GM18858 (cell line): ENCODE measurements around the gene MSANTD1.

Source experiments
- ATAC-seq: cut with Tn5 transposase; IDR thresholded peaks from one replicate; pipeline ENCODE4 v1.9.1; 2021; ENCODE audit not compliant: unreplicated experiment

MSANTD1 gene

GRCh38 chr4:3215733-3216132 lies 33.2 kb upstream of the MSANTD1 start:
- ATAC-seq = no peak

DNA sequence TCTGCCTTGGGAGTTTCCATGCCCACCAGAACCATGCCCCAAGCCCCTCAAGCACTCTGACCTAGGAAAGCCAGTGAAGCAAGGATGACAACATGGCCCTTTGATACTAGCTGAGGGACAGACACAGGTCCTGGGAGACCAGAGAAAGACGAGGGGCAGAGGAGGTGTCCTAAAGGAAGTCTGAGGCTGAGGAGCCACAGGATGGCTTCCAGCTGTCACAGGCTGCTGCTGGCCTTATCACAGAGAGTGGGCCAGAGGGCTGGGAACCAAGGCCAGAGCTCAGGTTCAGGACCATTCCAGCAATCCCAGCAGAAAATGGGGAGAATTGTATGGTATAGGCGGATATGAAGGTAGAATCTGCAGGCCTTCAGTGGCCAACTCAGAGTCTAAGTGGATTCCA lies 31.7 kb upstream of the MSANTD1 start:
- no peak for ATAC-seq

- ATAC-seq = no peak
These were observed 31.2 kb upstream of the MSANTD1 start for GRCh38 chr4:3217771-3218170.

GRCh38 chr4:3218824-3219760 lies 29.9 kb upstream of the MSANTD1 start:
- no peak for ATAC-seq

DNA sequence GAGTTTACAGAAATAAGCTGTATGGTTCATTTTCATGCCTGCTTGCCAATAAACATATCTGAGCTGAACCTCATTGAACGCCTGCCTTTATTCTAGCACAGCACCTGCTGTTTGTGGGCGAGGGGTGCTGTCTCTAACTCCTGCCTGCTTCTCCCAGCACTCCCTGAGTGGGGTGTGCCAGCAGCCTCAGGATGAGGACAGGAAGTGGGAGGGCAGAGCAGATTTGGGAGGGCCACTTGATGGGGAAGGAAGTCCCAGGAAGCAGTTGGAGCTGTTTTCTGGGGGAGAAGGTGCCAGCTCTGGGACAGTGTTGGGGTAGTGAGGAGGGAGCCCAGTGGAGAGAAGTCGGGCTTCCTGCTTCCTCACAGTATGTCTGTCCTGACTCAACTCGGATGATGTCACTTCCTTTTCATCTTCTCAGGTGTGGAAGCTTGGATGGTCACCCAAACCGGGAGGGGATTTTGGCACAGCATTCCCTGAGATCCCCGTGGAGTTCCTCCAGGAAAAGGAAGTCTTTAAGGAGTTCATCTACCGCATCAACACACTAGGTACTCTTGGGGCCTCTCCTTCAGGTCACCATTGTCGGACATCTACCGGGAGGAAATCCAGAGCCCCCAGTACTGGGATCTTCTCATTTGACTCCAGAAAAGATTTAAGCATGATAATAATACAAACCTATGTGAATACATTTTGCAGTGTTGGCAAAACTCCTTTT lies 29.0 kb upstream of the MSANTD1 start:
- ATAC-seq = no peak

DNA sequence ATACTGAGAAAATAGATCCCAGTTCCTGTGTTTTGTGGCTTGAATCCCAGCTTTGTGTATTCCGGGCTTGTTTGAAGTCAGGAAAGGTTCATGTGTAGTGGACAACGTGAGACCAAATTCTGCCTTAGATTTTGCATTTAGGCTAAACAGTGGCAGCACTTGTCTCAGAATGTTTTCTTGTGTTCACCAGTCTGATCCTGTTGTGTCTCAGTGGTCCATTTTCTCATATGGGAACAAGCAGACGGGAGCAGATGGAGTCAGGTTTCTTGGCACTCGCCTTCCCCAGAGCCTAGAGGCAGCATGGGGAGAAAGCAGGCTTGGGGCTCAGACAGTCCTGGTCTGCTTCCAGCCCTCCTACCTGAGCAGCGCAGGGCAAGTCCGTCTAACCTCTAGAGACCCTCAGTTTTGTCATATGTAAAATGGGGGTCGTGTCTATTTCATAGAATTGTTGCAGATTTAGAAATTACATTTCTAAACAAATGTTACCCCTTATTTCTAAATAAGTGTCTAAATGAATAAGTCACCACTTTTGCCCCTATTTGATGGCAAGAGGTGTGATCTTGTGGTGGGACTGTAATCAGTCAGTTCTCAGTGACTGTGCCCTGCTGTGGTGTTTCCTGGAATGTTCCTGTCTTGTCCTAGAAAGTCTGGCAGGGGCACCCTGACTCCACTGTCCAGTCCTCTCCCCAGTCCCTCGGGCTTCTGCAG lies 28.3 kb upstream of the MSANTD1 start:
- ATAC-seq = no peak

DNA sequence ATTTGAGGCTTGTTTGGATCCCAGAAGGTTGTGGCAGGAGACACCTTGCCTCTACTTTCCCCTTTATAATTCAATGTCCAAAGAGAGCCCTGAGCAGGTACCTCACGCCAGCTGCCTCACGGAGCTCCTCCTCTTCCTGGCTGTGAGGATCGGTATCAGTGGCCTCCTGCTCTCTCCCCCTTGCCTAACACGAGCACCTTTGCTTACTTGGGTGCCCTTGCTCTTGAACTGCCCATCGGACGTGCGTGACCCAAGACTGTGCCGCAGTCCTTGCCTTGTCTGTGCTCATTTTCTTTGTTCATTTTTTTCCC lies 27.8 kb upstream of the MSANTD1 start:
- ATAC-seq = no peak

GRCh38 chr4:3221996-3222395 lies 27.0 kb upstream of the MSANTD1 start:
- ATAC-seq = no peak

- ATAC-seq = no peak
These were observed 25.6 kb upstream of the MSANTD1 start for GRCh38 chr4:3223346-3223745.

DNA sequence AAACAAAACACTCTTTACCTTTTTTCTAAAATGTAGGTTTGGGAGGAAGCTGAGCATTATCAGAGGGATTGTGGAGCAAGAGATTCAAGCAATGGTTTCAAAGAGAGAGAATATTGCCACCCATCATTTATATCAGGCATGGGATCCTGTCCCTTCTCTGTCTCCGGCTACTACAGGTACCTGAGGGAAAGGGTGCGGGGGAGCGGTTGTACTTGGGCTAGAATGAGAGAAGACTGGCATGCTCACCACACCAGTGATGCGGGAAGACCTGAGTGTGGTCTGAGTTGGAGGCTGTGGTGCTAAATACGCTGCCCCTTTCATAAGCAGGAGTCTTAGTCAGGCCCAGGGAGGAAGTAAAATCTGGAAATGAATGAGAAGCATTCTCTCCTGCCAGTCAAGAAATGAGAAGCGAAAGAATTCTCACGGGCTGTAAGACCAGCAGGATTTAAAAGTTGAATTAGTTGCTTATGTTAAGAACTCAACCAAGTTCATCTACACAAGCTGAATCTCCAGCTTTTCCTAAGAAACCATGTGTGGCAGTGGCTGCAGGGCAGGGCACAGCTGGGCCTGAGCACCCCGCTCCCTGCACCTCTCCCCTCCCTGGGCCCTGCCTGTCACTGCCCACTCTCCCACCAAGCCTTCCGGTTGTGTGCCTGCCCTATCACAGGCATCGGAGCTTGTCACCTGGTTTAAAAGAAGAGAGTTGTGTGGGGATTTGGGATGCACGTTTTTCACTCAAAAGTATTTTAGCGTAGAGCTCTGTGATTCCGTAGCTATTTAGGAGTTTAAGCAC lies 24.8 kb upstream of the MSANTD1 start:
- ATAC-seq = no peak

GRCh38 chr4:3225071-3225850 lies 23.7 kb upstream of the MSANTD1 start:
- no peak for ATAC-seq

DNA sequence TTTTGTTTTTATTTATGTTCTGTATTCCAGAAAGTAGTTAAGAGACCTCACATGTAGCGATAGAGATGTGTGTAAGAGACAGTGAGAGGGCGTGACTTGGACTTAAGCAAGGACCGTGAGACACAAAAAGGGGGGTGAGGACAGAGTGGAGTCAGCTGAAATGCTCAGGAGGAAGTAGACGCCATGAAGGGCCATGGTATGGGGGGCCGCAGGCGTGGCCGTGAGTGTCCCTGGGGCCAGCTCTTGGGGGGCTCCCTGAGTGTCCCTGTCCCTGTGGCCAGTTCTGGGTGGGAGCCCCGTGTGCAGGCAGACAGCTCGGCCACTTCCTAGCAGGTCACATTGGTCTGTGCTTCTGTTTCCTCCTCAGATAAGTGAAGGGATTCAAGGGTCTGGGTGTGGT lies 23.0 kb upstream of the MSANTD1 start:
- ATAC-seq = no peak

GRCh38 chr4:3226467-3226866 lies 22.5 kb upstream of the MSANTD1 start:
- no peak for ATAC-seq

DNA sequence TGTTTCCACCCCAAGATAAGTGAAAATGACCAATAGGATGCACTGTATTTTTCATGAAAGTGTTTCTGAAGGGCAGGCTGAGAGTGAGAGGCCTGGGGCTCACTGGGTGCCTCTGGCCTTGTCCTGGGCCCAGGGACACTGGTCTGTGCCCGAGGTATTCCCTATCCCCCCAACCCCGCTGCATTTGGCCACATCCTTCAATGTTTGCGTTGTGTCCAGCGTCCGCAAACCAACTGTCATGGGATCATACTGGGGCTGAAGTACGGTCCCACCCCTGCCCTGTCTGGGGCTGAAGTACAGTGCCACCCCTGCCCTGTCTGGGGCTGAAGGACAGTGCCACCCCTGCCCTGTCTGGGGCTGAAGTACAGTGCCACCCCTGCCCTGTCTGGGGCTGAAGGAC lies 22.0 kb upstream of the MSANTD1 start:
- ATAC-seq = no peak

DNA sequence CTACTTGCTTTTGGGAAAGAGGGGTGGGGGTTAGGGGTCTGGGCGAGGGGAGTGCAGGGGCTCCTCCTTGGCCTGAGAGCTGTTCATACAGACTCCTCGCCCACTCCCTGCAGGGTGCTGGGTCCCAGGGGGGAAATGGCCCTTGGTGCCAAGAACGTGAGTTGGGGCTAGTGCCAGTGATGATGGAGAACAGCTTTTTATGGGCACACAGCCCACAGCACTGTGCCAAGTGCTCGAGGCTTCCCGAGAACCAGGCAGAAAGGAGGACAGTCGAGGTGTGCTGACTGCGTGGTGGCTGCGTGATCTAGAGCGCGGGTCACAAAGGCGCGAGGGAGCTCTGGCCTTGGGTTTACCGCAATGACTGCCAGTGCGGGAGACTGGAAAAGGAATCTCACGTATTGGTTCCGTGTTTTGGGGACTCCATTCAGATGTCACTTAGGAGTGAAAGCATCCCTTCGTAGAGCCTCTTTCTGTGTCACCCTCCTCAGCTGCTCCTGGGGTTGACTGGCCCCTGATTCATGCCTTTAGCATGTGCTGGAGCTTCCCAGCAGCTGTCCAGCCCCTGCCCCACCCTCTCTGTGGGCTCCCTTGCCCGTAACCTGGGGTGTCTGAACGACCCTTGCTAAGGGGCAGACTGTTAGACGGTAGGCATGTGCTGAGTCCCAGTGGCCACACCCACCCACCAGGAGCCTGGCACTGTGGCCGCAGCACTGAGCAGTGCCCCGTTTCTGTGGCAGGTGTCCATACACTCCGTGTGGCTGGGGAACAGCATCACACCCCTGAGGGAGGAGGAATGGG lies 20.9 kb upstream of the MSANTD1 start:
- no peak for ATAC-seq

DNA sequence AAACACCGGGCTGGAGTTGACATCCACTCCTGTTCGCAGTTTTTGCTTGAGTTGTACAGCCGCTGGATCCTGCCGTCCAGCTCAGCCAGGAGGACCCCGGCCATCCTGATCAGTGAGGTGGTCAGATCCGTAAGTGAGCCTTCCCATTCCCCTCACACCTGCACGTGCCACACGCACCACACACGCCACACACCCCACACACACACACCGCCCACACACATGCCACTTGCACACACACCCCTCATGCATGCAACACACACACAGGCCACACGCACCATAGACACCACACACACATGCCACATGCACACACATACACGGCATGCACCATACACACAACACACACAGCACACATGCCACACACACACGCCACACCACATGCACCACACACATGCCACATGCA lies 20.1 kb upstream of the MSANTD1 start:
- no peak for ATAC-seq

- no peak for ATAC-seq
These were observed 19.6 kb upstream of the MSANTD1 start for GRCh38 chr4:3229328-3229727.

DNA sequence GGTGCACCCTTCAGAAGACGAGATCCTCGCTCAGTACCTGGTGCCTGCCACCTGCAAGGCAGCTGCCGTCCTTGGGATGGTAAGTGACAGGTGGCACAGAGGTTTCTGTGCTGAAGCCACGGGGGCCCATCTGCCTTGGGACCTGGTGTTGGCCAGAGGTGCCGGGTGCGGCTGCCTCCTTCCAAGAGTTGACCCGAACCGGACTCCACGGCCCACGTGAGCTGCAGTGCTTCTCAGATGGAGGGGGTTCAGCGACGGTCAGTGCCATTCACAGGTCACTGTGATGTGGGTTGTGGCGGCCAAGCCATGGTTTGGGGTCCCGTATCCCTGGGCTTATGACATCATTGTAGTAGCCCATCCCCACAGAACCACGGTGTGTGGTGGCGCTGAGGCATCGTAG lies 19.0 kb upstream of the MSANTD1 start:
- no peak for ATAC-seq

DNA sequence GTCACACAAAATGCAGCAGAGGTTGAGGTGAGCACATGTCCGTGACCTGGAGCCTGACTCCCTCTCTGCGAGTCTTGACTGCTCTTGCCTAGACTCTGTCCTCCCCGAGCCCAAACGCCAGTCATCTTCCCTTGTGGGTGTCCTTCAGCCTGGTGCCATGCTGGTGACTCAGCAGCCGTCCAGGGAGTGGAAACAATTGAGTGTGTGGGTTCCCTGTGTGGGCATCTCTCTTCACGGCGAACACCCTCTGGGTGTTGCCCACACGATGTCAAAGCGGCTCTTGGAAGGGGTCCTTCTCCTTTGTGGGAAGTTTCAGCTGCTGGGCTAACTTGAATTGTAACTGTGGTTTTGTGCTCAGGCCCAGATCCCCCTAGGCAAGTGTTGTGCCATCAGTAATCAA lies 17.5 kb upstream of the MSANTD1 start:
- no peak for ATAC-seq

DNA sequence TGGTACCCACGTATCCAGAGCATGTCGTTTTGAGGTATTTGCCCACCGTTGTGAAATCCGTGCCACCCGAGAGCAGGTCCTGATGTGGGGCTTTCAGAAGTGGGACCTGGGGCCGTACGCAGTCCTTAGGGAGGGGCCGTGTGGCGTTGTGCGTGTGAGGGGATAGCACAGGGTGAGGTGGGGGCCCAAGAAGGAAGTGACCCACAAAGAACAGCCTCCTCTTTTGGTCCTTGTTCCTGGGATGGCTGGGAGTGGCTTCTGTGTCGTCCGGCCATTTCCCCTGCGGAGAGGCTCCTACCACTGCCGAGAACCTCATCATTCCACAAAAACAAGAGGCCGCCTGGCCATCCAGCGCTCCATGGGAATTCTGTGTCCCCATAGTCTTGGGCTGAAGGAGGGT lies 17.0 kb upstream of the MSANTD1 start:
- no peak for ATAC-seq
